SK-N-SH (cell line): ENCODE results near the gene MC4R. TPM values are rescaled to one million over a fixed set of nuclear protein-coding genes. Genes with fewer than 3 reads are reported as not detected.

Source experiments
- CTCF ChIA-PET: fragments of 300-600, 350-600 bp; formaldehyde crosslinking; extraction: SDS; loops from one replicate; lab custom pipeline; 2021; lab: Yijun Ruan, JAX
- POLR2A ChIA-PET: fragments of 350-600 bp; sonication (Branson Sonifier 250); formaldehyde crosslinking; extraction: SDS; loops from one replicate; lab custom pipeline; 2020; ENCODE audit warnings: antibody characterized with exemption, inconsistent platforms; lab: Yijun Ruan, JAX
- DNase-seq: peaks from one replicate; pipeline ENCODE4 v3.0.0; 2012
- H2AFZ ChIP-seq: fragments of 200-600 bp; sonication (generic); 2 replicates; pipeline ENCODE4 v1.8.1; 2016; ENCODE audit warnings: antibody characterized with exemption, mild to moderate bottlenecking, low read depth
- H3F3A ChIP-seq: fragments of 200-600 bp; sonication (generic); replicated peaks from 2 replicates; pipeline ENCODE3; 2016; ENCODE audit warnings: antibody characterized with exemption, mild to moderate bottlenecking; ENCODE audit not compliant: insufficient read depth
- H3K27ac ChIP-seq, 2 experiments: fragments of 200-500 bp in 1 of 2; fragments of 200-600 bp in 1 of 2; sonication (Bioruptor generic) in 1 of 2; sonication (generic), shearing (Covaris generic) in 1 of 2; 2 replicates each; pipeline versions ENCODE4 v1.5.1 to v1.6.1; 2014 to 2016; ENCODE audit warnings: low read depth in 2 of 2, inconsistent platforms in 1 of 2, low read length in 1 of 2, mild to moderate bottlenecking in 1 of 2, mixed read lengths in 1 of 2
- H3K27me3 ChIP-seq: fragments of 200-600 bp; sonication (generic), shearing (Covaris generic); 2 replicates; pipeline ENCODE4 v1.6.1; 2016; ENCODE audit warnings: mixed run types; ENCODE audit not compliant: insufficient read depth
- H3K36me3 ChIP-seq, 2 experiments: fragments of 200-500 bp in 1 of 2; fragments of 200-600 bp in 1 of 2; sonication (Bioruptor generic) in 1 of 2; sonication (generic) in 1 of 2; replicated peaks in 1 of 2; 2 replicates each; pipeline versions ENCODE3 to v1.5.1; 2014 to 2016; ENCODE audit warnings: low read length in 1 of 2, mild to moderate bottlenecking in 1 of 2; ENCODE audit not compliant: insufficient read depth in 2 of 2, control insufficient read depth in 1 of 2
- H3K4me1 ChIP-seq, 2 experiments: fragments of 200-500 bp in 1 of 2; fragments of 200-600 bp in 1 of 2; sonication (Bioruptor generic) in 1 of 2; sonication (generic), shearing (Covaris generic) in 1 of 2; 2 replicates each; pipeline versions ENCODE4 v1.5.1 to v1.6.1; 2014 to 2016; ENCODE audit warnings: low read depth in 1 of 2, low read length in 1 of 2, mixed run types in 1 of 2; ENCODE audit not compliant: insufficient read depth in 2 of 2, control insufficient read depth in 1 of 2
- H3K4me2 ChIP-seq: fragments of 200-600 bp; sonication (generic), shearing (Covaris generic); 2 replicates; pipeline ENCODE4 v1.6.1; 2017; ENCODE audit warnings: mixed run types
- H3K4me3 ChIP-seq, 2 experiments: fragments of 200-500 bp in 1 of 2; fragments of 200-600 bp in 1 of 2; sonication (Bioruptor generic) in 1 of 2; sonication (generic), shearing (Covaris generic) in 1 of 2; 2 replicates each; pipeline versions ENCODE4 v1.5.1 to v1.8.1; 2014 to 2016; ENCODE audit warnings: low read depth in 2 of 2, inconsistent platforms in 1 of 2, low read length in 1 of 2, mild to moderate bottlenecking in 1 of 2, mixed read lengths in 1 of 2, moderate library complexity in 1 of 2
- H3K79me2 ChIP-seq: fragments of 200-600 bp; sonication (generic); 2 replicates; pipeline ENCODE4 v1.8.1; 2017; ENCODE audit warnings: mild to moderate bottlenecking; ENCODE audit not compliant: insufficient read depth
- H3K9ac ChIP-seq: fragments of 200-600 bp; sonication (generic); 2 replicates; pipeline ENCODE4 v1.6.1; 2017; ENCODE audit warnings: mixed run types
- H3K9me2 ChIP-seq: fragments of 200-600 bp; sonication (generic); 2 replicates; pipeline ENCODE4 v1.6.1; 2017; ENCODE audit warnings: mixed run types
- H3K9me3 ChIP-seq: fragments of 200-600 bp; sonication (generic); 2 replicates; pipeline ENCODE4 v1.6.1; 2017; ENCODE audit warnings: mixed run types, mild to moderate bottlenecking, moderate library complexity
- H4K20me1 ChIP-seq: fragments of 200-600 bp; sonication (generic); 2 replicates; pipeline ENCODE4 v1.6.1; 2017; ENCODE audit warnings: mild to moderate bottlenecking, mixed run types; ENCODE audit not compliant: insufficient read depth
- CHD2 ChIP-seq: fragments of 150-350 bp; IDR thresholded peaks from 2 replicates; pipeline ENCODE4 v1.6.1; 2018; ENCODE audit warnings: low read length; ENCODE audit not compliant: partially characterized antibody
- CTCF ChIP-seq: fragments of 200-600 bp; sonication (generic); IDR thresholded peaks from 2 replicates; pipeline ENCODE4 v1.6.1; 2017; ENCODE audit warnings: antibody characterized with exemption, mild to moderate bottlenecking, moderate library complexity
- ELF1 ChIP-seq: IDR thresholded peaks from 2 replicates; pipeline ENCODE4 v1.4.0; 2012
- EP300 ChIP-seq, 2 experiments: IDR thresholded peaks; 2 replicates each; pipeline versions ENCODE4 v1.4.0 to v1.6.1; 2012; ENCODE audit warnings: borderline replicate concordance in 1 of 2, low read depth in 1 of 2, low read length in 1 of 2
- FOXJ3 ChIP-seq: sonication (generic); formaldehyde crosslinking; IDR thresholded peaks from 2 replicates; pipeline ENCODE4 v1.5.1; 2020; ENCODE audit warnings: mild to moderate bottlenecking, missing genetic modification reagents
- FOXM1 ChIP-seq: IDR thresholded peaks from 2 replicates; pipeline ENCODE4 v1.4.0; 2012; ENCODE audit warnings: low read depth, mild to moderate bottlenecking
- GABPA ChIP-seq: IDR thresholded peaks from 2 replicates; pipeline ENCODE4 v1.4.0; 2012; ENCODE audit warnings: low read depth, mild to moderate bottlenecking
- GATA2 ChIP-seq: sonication (generic); formaldehyde crosslinking; IDR thresholded peaks from 2 replicates; pipeline ENCODE4 v1.5.0; 2020; ENCODE audit warnings: mild to moderate bottlenecking, missing genetic modification reagents
- MEF2A ChIP-seq: IDR thresholded peaks from 2 replicates; pipeline ENCODE4 v1.4.0; 2012; ENCODE audit warnings: low read depth, borderline replicate concordance
- MXI1 ChIP-seq: IDR thresholded peaks from 2 replicates; pipeline ENCODE4 v1.6.1; 2012; ENCODE audit warnings: mild to moderate bottlenecking, low read depth, low read length, improper control_type of control experiment
- NRF1 ChIP-seq: IDR thresholded peaks from 2 replicates; pipeline ENCODE4 v1.6.1; 2012; ENCODE audit warnings: low read depth, mild to moderate bottlenecking, low read length
- RAD21 ChIP-seq: IDR thresholded peaks from 2 replicates; pipeline ENCODE4 v1.6.1; 2012; ENCODE audit warnings: mild to moderate bottlenecking, low read length
- RFX5 ChIP-seq: IDR thresholded peaks from 2 replicates; pipeline ENCODE4 v1.6.1; 2012; ENCODE audit warnings: mild to moderate bottlenecking, improper control_type of control experiment, low read length
- RXRA ChIP-seq: IDR thresholded peaks from 2 replicates; pipeline ENCODE4 v1.4.0; 2012; ENCODE audit warnings: low read depth, mild to moderate bottlenecking, borderline replicate concordance
- SMC3 ChIP-seq: IDR thresholded peaks from 2 replicates; pipeline ENCODE4 v1.6.1; 2012; ENCODE audit warnings: low read depth, low read length, improper control_type of control experiment
- TAF1 ChIP-seq: IDR thresholded peaks from 2 replicates; pipeline ENCODE4 v1.6.1; 2012; ENCODE audit warnings: low read depth, mild to moderate bottlenecking, low read length, moderate library complexity, borderline replicate concordance
- TCF12 ChIP-seq: IDR thresholded peaks from 2 replicates; pipeline ENCODE4 v1.4.0; 2012
- USF1 ChIP-seq: IDR thresholded peaks from 2 replicates; pipeline ENCODE4 v1.4.0; 2012; ENCODE audit warnings: low read depth, borderline replicate concordance
- USF2 ChIP-seq: fragments of 150-350 bp; IDR thresholded peaks from 2 replicates; pipeline ENCODE4 v1.6.1; 2017; ENCODE audit warnings: antibody characterized with exemption, low read length, low read depth, borderline replicate concordance
- YY1 ChIP-seq: IDR thresholded peaks from 2 replicates; pipeline ENCODE4 v1.4.0; 2012; ENCODE audit warnings: low read depth, mild to moderate bottlenecking
- WGBS: methylation state at CpG from one replicate; pipeline ENCODE4 v1.1.6; 2017; ENCODE audit warnings: low lambda C conversion rate; 5-methylcytosine and 5-hydroxymethylcytosine counted together
- polyA plus RNA-seq, 3 experiments: library from polyadenylated mRNA; depleted of rRNA; stranded (reverse); fragments of >200 nt; gene quantifications; 2 replicates each; pipeline ENCODE4 v1.2.3, GENCODE V29; 2012
- TF ChIP-seq, protein P1 (sequence below): fragments of 150-350 bp; IDR thresholded peaks from 2 replicates; pipeline ENCODE4 v1.6.1; 2016; ENCODE audit warnings: mild to moderate bottlenecking, low read depth, low read length

The MC4R gene
- polyA plus RNA-seq, 1 of the 3 experiments (the other 2 are of a cell fraction): 0.21 TPM

- DNase-seq: no peak
- H3K9me2 ChIP-seq: no peaks in the 10 kb centered on the region
- no peaks in the 10 kb centered on the region for H3K27me3 ChIP-seq
- no peak overlapping the region for H3K4me3 ChIP-seq
- H3K4me1 ChIP-seq: peaks cover 0 to 14% of the 10 kb centered on the region in 2 experiments; a peak in 2 of 4 replicates
- no peaks in the 10 kb centered on the region for H3K9me3 ChIP-seq
- ChIA-PET CTCF (no interaction called here), POLR2A (no interaction called here)
- no peak for TF ChIP-seq FOXM1
- TF ChIP-seq CTCF: no peak
- no peak for TF ChIP-seq MXI1
- no peak for TF ChIP-seq RFX5
- TF ChIP-seq USF1: no peak
- TF ChIP-seq RAD21: no peak
- no peak for TF ChIP-seq YY1
- no peak for TF ChIP-seq GATA2 (CRISPR knock-in tag)
- no peak for TF ChIP-seq RXRA
- TF ChIP-seq TCF12: no peak
- TF ChIP-seq MEF2A: no peak
- TF ChIP-seq FOXJ3 (CRISPR knock-in tag): no peak
- no peak for TF ChIP-seq NRF1
- TF ChIP-seq EP300 (IDR thresholded peaks at IDR 0.05; ENCODE audit: borderline replicate concordance in 1 of 2, low read depth in 1 of 2, low read length in 1 of 2): no peak
- H3K9ac ChIP-seq: no peak overlapping the region
- no peak overlapping the region for H3K4me2 ChIP-seq
- H3F3A ChIP-seq: no peaks in the 10 kb centered on the region
- H3K79me2 ChIP-seq: no peaks in the 10 kb centered on the region
- H3K27ac ChIP-seq: no peak overlapping the region
- WGBS: 94% methylated on average over 4 of the region's 4 CpGs
- H2AFZ ChIP-seq: no peak overlapping the region
- no peaks in the 10 kb centered on the region for H3K36me3 ChIP-seq
- no peaks in the 10 kb centered on the region for H4K20me1 ChIP-seq
Observed at GRCh38 chr18:60347526-60348045, 25.0 kb downstream of the MC4R start.

DNA sequence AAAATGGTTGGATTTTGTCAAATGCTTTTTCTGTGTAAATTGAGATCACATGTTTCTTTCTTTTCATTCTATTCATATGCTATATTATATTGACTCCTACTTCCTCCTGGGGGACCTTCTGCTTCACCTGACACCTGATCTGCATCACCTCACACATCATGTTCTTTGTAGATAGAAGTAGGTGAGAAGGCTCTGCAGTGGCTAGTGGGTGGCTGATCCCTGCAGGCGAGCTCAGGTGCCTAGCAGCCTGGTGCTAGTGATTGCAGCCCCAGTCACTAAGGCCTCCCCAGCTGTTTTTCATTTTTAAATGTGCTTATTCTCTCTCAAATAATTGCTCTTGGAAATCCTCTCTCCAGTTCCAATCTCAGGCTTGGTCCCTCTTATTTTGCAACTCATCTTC lies 33.6 kb downstream of the MC4R start:
- no peak for DNase-seq
- ChIA-PET CTCF (interaction anchor here (0.6 to 1.4 kb wide), 3 partner anchors 50 to 1050 kb away, joined by 3 read pairs; no protein-coding TSS in a partner anchor), POLR2A (no interaction called here)
- H3K27me3 ChIP-seq: no peaks in the 10 kb centered on the region
- H3F3A ChIP-seq: no peaks in the 10 kb centered on the region
- no peak overlapping the region for H2AFZ ChIP-seq
- no peaks in the 10 kb centered on the region for H3K36me3 ChIP-seq
- no peak overlapping the region for H3K4me3 ChIP-seq
- H3K9me2 ChIP-seq: no peaks in the 10 kb centered on the region
- no peaks in the 10 kb centered on the region for H3K9me3 ChIP-seq
- no peaks in the 10 kb centered on the region; a peak in 1 of 4 replicates for H3K4me1 ChIP-seq
- H3K79me2 ChIP-seq: no peaks in the 10 kb centered on the region
- no peak overlapping the region for H3K27ac ChIP-seq
- H3K4me2 ChIP-seq: no peak overlapping the region
- 60% methylated on average over 1 of the region's 1 CpG for WGBS
- no peaks in the 10 kb centered on the region for H4K20me1 ChIP-seq
- no peak overlapping the region for H3K9ac ChIP-seq
- TF ChIP-seq USF2 (no peak), MXI1 (no peak), CHD2 (no peak), YY1 (no peak), FOXJ3 (CRISPR knock-in tag) (no peak), TCF12 (no peak), GABPA (no peak), RFX5 (no peak), SMC3 (no peak), GATA2 (CRISPR knock-in tag) (no peak), RXRA (no peak), ELF1 (no peak), TAF1 (no peak), EP300 (IDR thresholded peaks at IDR 0.05; ENCODE audit: borderline replicate concordance in 1 of 2, low read depth in 1 of 2, low read length in 1 of 2) (no peak)
- TF ChIP-seq, protein P1, sequence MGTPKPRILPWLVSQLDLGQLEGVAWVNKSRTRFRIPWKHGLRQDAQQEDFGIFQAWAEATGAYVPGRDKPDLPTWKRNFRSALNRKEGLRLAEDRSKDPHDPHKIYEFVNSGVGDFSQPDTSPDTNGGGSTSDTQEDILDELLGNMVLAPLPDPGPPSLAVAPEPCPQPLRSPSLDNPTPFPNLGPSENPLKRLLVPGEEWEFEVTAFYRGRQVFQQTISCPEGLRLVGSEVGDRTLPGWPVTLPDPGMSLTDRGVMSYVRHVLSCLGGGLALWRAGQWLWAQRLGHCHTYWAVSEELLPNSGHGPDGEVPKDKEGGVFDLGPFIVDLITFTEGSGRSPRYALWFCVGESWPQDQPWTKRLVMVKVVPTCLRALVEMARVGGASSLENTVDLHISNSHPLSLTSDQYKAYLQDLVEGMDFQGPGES: no peak
